Measurements from ENCODE around the gene HDAC10. TPM values are rescaled to one million over a fixed set of nuclear protein-coding genes. Genes with fewer than 3 reads are reported as not detected.

Gene HDAC10
- total RNA-seq, 1 experiment from 2014 or later = 10.2 TPM

GRCh38 chr22:50199829-50200460, 51.1 kb downstream of the HDAC10 start:
- DNase-seq (ENCODE audit: low read depth, low spot score) = no peak
- in situ Hi-C loops (cut with HindIII; ENCODE audit: low pct_unique_long_range_greater_than_20kb, low sequenced_read_pairs) = no loop called here

DNA sequence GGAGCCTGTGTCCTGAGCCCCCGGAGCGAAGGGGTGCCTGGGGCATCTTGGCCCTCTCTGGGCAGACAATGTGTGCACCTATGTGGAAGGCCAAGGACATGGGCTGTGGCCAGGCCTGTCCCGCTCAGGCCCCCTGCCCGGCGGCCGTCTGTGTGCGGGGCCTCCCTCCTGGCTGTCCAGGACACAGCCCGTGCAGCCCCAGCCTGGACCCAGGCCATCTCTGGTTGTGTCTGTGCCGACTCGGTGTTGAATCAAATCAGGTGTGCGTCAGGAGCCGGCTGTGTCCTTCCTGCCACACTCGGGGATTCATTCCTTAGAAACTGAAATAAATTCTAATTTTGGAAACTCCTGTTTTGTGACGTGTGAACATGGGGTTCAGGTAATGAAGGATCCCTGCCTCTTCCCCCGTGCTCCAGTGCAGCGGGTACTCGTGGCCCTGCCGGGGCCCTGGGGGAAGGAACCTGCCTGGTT, 51.8 kb downstream of the HDAC10 start:
- in situ Hi-C loops (cut with HindIII; ENCODE audit: low pct_unique_long_range_greater_than_20kb, low sequenced_read_pairs) = no loop called here
- no peak for DNase-seq (ENCODE audit: low read depth, low spot score)

DNA sequence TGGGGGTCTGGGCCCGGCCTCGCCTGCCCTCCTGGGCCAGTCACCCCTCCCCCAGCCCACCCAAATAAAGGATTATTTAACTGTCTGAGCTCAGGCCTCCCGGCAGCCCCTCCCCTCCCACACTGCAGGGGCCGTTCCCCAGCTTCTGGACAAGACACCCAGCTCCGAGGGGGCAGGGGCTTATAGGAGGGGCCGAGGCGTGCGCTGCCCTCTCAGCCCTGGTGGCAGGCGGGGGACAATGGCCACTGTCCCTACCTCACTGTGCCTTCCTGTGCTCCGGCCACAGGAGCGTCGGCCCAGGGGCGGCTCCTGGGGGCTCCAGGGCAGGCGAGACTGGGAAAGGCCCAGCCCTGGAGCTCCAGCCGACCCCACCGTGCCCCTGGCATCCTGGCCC, 52.4 kb downstream of the HDAC10 start:
- no peak for DNase-seq (ENCODE audit: low read depth, low spot score)
- in situ Hi-C loops (cut with HindIII; ENCODE audit: low pct_unique_long_range_greater_than_20kb, low sequenced_read_pairs) = no loop called here

- in situ Hi-C loops (cut with HindIII; ENCODE audit: low pct_unique_long_range_greater_than_20kb, low sequenced_read_pairs) = no loop called here
- no peak for DNase-seq (ENCODE audit: low read depth, low spot score)
Measured at GRCh38 chr22:50197856-50198623, 53.0 kb downstream of the HDAC10 start.

DNA sequence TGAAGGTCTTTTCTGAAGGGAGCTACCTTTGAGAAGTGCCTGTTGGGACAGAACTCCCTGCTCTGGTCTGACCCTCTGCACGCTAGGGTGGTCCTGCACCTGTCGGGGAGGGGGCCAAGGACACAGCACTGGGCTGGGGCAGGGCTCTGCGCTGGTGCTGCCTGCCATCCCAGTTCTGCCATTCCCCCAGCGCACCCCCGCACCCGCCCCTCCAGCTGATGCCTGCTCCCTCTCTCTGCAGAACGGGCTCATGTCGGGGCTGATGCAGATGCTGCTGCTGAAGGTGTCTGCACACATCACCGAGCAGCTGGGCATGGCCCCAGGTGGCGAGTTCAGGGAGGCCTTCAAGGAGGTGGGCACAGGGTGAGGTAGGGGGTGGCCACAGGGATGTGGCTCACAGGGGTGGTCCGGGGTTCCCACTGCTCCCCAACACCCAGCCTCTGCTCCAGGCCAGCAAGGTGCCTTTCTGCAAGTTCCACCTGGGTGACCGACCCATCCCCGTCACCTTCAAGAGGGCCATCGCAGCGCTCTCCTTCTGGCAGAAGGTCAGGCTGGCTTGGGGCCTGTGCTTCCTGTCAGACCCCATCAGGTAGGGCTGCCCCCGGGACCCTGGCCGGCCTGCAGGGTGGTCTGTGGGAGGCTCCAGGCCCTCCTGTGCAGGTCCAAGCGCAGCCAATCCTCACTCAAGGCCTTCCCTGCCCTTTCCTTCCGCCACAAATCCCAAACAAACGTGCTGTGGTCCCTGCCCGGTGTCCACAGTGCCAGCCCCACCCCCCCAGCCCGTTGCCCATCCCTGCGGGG, 53.9 kb downstream of the HDAC10 start:
- in situ Hi-C loops (cut with HindIII; ENCODE audit: low pct_unique_long_range_greater_than_20kb, low sequenced_read_pairs) = no loop called here
- DNase-seq (ENCODE audit: low read depth, low spot score) = no peak

- DNase-seq (ENCODE audit: low read depth, low spot score) = no peak
- in situ Hi-C loops (cut with HindIII; ENCODE audit: low pct_unique_long_range_greater_than_20kb, low sequenced_read_pairs) = no loop called here
Measured at GRCh38 chr22:50196256-50196655, 54.8 kb downstream of the HDAC10 start.

Other genes starting within 250 kb of the HDAC10 start
- not detected in 2 replicates for gene IL17REL, start 238.5 kb downstream of the HDAC10 start, total RNA-seq (2014; rRNA removed; shearing (Covaris generic))
- not detected in 2 replicates for gene TTLL8, start 193.0 kb downstream of the HDAC10 start, total RNA-seq (2014; rRNA removed; shearing (Covaris generic))
- gene MLC1, start 165.8 kb downstream of the HDAC10 start, total RNA-seq (2014; rRNA removed; shearing (Covaris generic)) = not detected in 2 replicates
- 0.08 TPM in 1 of 2 replicates, not detected in the other for gene MOV10L1, start 161.3 kb downstream of the HDAC10 start, total RNA-seq (2014; rRNA removed; shearing (Covaris generic))
- 0.98 and 1.7 TPM in 2 replicates for gene PANX2, start 80.5 kb downstream of the HDAC10 start, total RNA-seq (2014; rRNA removed; shearing (Covaris generic))
- gene TRABD, start 65.4 kb downstream of the HDAC10 start, total RNA-seq (2014; rRNA removed; shearing (Covaris generic)) = 29.6 and 30.2 TPM in 2 replicates
- gene SELENOO, start 50.3 kb downstream of the HDAC10 start, total RNA-seq (2014; rRNA removed; shearing (Covaris generic)) = 43.2 and 43.8 TPM in 2 replicates
- 14.5 and 15.0 TPM in 2 replicates for gene TUBGCP6, start 6.2 kb downstream of the HDAC10 start, total RNA-seq (2014; rRNA removed; shearing (Covaris generic))
- 10.9 and 14.1 TPM in 2 replicates for gene MAPK12, start 10.4 kb upstream of the HDAC10 start, total RNA-seq (2014; rRNA removed; shearing (Covaris generic))
- gene MAPK11, start 19.1 kb upstream of the HDAC10 start, total RNA-seq (2014; rRNA removed; shearing (Covaris generic)) = 6.1 and 6.7 TPM in 2 replicates
- 31.2 and 40.5 TPM in 2 replicates for gene PLXNB2, start 56.4 kb upstream of the HDAC10 start, total RNA-seq (2014; rRNA removed; shearing (Covaris generic))
- 0.59 and 0.66 TPM in 2 replicates for gene DENND6B, start 75.7 kb upstream of the HDAC10 start, total RNA-seq (2014; rRNA removed; shearing (Covaris generic))
- 67.7 and 74.7 TPM in 2 replicates for gene PPP6R2, start 92.1 kb upstream of the HDAC10 start, total RNA-seq (2014; rRNA removed; shearing (Covaris generic))
- 61.8 and 65.3 TPM in 2 replicates for gene SBF1, start 223.8 kb upstream of the HDAC10 start, total RNA-seq (2014; rRNA removed; shearing (Covaris generic))
- gene ADM2, start 230.3 kb upstream of the HDAC10 start, total RNA-seq (2014; rRNA removed; shearing (Covaris generic)) = 1.1 and 2.4 TPM in 2 replicates
- gene MIOX, start 235.6 kb upstream of the HDAC10 start, total RNA-seq (2014; rRNA removed; shearing (Covaris generic)) = not detected in 2 replicates